NCI-H2227 (cell line): ENCODE data around the gene TNFRSF6B.
"Not testable (repeated sequence)": the region's sequence is repeated elsewhere in the genome, so short reads cannot be mapped to it uniquely, and the experiment has no call there.

Source experiments
- DNase-seq: peaks from one replicate; lab custom pipeline; 2025; ENCODE audit not compliant: unreplicated experiment; lab: John Stamatoyannopoulos, UW

Gene TNFRSF6B

GRCh38 chr20:63661959-63662812 is 34.3 kb upstream of the TNFRSF6B start:
- no peak for DNase-seq

DNA sequence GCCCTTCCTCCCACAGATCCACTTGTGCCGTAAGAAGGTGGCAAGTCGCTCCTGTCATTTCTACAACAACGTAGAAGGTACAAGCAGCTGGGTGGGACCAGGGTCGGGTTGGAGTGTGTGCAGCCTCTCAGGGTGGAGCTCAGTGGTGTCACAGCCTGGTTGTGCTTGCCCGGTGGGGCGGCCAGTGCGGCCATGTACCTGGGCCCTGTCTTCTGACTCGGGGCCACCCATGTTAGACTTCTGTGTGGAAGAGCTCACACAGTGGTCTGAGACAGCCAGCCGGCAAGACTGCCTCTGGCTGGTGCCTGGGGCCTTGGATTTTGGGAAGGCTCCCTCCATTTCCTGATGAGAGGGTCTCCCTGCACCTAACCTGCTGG is 33.7 kb upstream of the TNFRSF6B start:
- DNase-seq = no peak

DNA sequence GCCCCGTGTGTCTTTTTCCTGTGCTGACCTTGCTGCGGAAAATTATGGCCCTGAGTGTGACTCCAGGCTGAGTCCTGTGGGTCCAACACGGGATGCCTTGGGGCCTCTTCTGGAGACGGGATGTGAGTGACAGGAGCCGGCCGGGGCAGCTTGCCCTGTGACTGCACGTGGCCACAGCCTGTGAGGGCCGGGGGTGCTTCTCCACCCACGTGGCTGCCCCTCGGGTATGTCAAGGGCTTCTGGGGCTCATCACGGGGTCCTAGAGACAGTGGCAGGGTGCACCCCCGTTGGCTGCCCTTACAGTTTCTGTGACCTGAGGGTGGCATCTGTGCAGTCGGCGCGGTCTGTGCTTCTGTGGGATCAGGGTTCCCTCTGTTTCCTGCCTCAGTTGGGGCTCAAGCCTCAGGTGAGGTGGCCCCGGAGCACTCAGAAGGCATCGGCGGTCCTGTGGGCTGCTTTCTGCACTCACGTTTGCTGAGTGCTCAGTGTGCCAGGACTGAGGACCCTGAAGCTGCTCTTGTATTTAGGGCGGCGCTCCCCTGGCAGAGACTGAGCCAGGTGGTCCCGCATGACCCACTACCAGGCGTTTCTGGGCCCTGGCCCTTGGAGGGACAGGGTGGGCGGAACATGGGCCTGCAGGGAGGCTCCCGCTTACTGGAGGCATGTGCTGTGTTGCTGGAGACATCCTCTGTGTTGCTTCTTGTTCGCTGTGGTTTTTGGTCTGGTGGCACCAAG is 33.0 kb upstream of the TNFRSF6B start:
- DNase-seq = no peak

- DNase-seq = no peak
These were observed 32.2 kb upstream of the TNFRSF6B start for GRCh38 chr20:63664143-63664851.

- DNase-seq = peak; percentile 92
These were observed 31.4 kb upstream of the TNFRSF6B start for GRCh38 chr20:63664861-63665594.

- no peak for DNase-seq
These were observed 30.7 kb upstream of the TNFRSF6B start for GRCh38 chr20:63665708-63666107.

DNA sequence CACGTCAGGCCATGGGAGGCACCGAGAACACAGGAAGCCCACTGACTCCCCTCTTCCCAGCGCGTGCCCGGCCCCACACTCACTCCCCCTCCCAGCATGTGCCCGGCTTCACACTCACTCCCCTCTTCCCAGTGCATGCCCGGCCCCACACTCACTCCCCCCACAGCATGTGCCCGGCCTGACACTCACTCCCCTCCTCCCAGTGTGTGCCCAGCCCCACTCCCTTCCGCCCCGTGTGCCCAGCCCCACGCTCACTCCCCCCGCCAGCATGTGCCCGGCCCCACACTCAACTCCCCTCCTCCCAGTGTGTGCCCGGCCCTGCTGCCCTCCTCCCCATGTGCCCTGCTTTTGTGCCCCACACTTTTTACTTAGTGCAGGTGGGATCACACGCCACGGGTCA is 28.6 kb upstream of the TNFRSF6B start:
- DNase-seq = no peak

GRCh38 chr20:63668351-63668750 is 28.1 kb upstream of the TNFRSF6B start:
- DNase-seq = no peak

GRCh38 chr20:63671695-63672094 is 24.8 kb upstream of the TNFRSF6B start:
- not testable (repeated sequence) for DNase-seq

DNA sequence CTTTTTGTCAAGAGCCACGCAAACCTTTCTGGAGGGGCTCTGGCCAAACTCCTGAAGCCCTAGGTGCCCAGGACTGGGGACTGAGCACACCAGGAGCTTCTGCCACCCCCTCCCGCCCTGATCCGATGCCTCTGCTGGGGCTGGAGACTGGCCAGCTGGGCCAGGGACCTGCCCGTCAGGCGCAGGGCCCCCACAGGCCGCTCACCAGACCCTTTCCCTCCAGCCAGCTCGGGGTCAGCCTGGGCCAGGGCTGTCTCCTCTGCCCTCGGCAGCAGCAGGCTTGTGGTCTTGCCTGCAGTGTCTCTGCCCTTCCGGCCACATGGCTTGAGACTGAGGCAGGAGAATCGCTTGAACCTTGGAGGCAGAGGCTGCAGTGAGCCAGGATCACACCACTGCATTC is 23.8 kb upstream of the TNFRSF6B start:
- DNase-seq = no peak

DNA sequence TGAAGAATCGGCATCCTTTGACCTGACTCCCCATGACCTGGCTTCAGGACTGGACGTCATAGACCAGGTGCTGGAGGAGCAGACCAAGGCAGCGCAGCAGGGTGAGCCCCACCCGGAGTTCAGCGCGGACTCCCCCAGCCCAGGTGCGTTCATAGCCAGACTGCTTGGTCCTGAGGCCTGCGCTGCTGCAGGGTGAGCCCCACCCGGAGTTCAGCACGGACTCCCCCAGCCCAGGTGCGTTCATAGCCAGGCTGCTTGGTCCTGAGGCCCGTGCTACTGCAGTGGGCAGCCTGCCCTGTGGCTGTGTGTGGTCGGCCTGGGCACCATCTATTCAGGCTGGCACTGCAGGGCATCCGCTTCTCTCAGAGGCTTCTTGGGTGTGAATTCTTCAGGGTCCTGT is 22.5 kb upstream of the TNFRSF6B start:
- no peak for DNase-seq

DNA sequence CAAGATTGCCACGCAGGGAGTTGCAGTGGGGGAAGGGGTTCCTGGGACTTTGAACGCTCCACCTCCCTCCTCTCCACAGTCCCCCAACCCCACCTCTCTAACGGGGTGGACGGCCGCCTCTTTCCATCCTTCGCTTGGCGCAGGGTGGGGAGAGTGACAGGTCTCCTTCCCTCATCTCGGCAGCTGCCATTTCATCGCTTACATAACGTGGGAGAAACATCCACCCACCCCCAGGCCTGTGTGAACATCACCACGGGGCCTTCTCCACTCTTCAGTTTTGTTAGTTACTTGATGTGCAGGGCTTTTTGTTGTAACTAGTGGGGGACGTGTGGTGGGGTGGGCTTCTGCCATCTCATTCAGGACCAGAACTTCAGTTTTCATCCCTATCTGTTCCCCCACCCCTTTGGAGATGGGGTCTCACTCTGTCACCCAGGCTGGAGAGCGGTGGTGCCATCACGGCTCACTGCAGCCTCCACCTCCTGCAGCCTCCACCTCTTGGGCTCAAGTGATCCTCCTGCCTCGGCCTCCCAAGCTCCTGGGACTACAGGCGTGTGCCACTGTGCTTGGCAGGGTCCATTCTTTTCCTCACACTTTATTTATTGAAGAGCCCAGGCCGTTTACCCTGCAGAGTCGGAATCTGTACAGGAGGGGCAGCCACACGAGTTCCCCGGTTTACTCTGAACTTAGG is 20.6 kb upstream of the TNFRSF6B start:
- DNase-seq = no peak

GRCh38 chr20:63678071-63678470 is 18.4 kb upstream of the TNFRSF6B start:
- DNase-seq = no peak

GRCh38 chr20:63678667-63679465 is 17.6 kb upstream of the TNFRSF6B start:
- no peak for DNase-seq

DNA sequence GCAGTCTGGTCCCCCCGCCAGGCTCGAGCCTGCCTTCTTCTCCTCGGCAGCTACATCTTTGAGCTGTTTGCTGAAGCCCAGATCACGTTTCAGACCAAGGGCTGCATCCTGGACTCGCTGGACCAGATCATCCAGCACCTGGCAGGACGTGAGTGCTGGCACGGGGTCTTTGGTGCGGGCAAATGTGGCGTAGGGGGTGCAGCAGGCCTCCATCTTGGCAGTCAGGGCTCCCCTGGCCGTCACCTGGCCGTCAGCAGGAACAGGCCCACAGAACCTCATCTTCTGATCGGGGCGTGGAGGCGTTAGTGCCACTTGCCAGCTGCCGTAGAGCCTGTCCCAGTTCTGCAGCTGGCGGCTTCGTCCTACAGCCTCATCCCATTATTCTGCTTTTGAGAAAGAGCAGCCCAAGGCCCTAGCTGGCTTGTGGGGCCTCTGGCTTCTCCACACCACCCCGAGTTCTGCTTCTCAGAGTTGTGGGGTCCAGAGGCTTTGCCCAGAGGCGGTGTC is 16.6 kb upstream of the TNFRSF6B start:
- DNase-seq = no peak

GRCh38 chr20:63680427-63680826 is 16.0 kb upstream of the TNFRSF6B start:
- no peak for DNase-seq

DNA sequence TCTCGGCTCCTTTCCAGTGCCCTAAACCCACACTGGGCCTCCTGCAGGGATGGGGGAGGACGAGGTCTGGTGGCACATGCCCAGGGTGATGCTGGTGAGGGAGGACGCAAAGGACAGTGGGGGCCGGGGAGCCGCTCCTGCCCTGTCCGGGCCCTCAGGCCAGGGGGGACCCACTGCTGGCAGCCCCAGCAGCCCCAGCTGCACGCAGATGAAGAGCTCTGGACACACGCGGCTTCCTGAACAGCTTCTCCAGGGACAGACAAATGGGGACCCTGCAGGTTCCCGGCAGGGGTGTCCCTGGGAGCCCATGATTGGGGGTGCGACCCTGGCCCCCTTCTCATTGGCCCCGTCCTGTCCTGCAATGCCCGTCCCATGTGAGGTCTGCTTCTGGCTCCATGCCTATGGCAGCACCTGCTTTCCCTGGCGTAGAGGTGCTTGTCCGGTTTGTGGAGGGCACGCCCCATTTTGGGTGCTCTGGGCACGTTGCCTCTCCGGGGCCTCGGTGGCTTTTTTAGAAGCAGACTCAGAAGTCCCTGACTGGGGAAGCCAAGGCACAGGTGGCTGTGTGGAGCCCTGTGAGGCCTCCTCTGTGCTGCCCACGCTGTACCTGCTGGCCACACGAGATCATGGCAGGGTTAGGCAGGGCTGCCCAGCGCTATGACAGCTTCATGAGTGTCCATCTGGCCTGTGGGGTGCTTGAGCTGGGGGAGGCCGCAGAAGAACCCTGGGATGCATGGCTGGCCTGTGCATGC is 15.4 kb upstream of the TNFRSF6B start:
- DNase-seq = no peak

DNA sequence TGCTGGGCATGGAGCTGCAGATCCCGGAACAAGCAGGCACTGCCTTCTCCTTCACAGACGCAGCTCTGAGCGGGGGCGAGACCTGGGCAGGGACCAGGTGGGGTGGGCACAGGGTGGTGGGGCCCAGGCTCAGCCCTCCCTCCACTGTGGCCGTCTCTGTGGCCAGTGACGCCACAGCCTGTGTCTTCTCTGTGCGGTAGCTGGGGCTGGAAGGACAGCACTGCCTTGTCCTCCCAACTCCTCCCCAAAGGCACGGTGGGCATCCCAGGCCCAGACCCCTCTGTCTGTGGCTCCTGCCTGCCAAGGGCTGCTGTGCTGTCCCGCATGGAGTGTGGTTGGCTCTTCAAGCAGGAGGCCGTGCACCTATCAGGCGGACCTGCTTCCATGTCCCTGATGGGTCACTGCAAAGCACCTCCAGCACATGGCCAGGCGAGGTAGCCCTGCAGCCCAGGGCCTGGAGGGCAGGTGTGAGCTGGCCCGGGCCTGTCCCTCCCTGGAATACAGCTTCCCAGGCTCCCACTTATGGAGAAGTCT is 14.8 kb upstream of the TNFRSF6B start:
- DNase-seq = no peak
